PC-3 (cell line): ENCODE data around the gene ALS2CL. TPM values are rescaled to one million over a fixed set of nuclear protein-coding genes. Genes with fewer than 3 reads are reported as not detected.

Experiments
- ATAC-seq: fragments of 200-7000 bp; cut with Tn5 transposase; 2 replicates; pipeline ENCODE4 v1.9.1; 2020; ENCODE audit warnings: mild to moderate bottlenecking, moderate library complexity
- BruUV-seq: library from RNA; stranded (reverse); fragments of 400-500 nt; replicated peaks from 2 replicates; lab custom pipeline; 2021; lab: Mats Ljungman, UMichigan
- CTCF ChIA-PET: fragments of 300-600 bp; sonication (Branson Sonifier 250); formaldehyde crosslinking; loops from one replicate; lab custom pipeline; 2022; ENCODE audit warnings: antibody characterized with exemption; lab: Charles Lee
- POLR2A ChIA-PET: fragments of 300-600 bp; sonication (Branson Sonifier 250); formaldehyde crosslinking; loops from one replicate; lab custom pipeline; 2022; ENCODE audit warnings: antibody characterized with exemption; ENCODE audit not compliant: unreplicated experiment; lab: Charles Lee
- DNase-seq: peaks from one replicate; pipeline ENCODE4 v3.0.0-alpha.2; 2015
- H2AFZ ChIP-seq: fragments of 300-600 bp; sonication (generic); 2 replicates; pipeline ENCODE4 v1.6.0; 2016; ENCODE audit warnings: antibody characterized with exemption, low read length
- H3F3A ChIP-seq: fragments of 300-600 bp; sonication (generic); one replicate; pipeline ENCODE4 v1.6.0; 2017; ENCODE audit warnings: antibody characterized with exemption, low read length, control low read depth, mild to moderate bottlenecking; ENCODE audit not compliant: unreplicated experiment
- H3K27ac ChIP-seq: fragments of 300-600 bp; sonication (generic); 2 replicates; pipeline ENCODE4 v1.5.1; 2016; ENCODE audit warnings: mild to moderate bottlenecking, low read length
- H3K27me3 ChIP-seq: fragments of 300-600 bp; sonication (generic); 2 replicates; pipeline ENCODE4 v1.6.1; 2016; ENCODE audit warnings: low read length, mixed read lengths
- H3K36me3 ChIP-seq: fragments of 300-600 bp; sonication (generic); 2 replicates; pipeline ENCODE4 v1.6.1; 2016; ENCODE audit warnings: low read depth, mixed run types, low read length, mixed read lengths
- H3K4me1 ChIP-seq: fragments of 300-600 bp; sonication (generic); 2 replicates; pipeline ENCODE4 v1.5.1; 2016; ENCODE audit warnings: low read length; ENCODE audit not compliant: insufficient read depth
- H3K4me2 ChIP-seq: fragments of 300-600 bp; sonication (generic); 2 replicates; pipeline ENCODE4 v1.6.0; 2016; ENCODE audit warnings: low read length
- H3K4me3 ChIP-seq: fragments of 300-600 bp; sonication (generic); 2 replicates; pipeline ENCODE4 v1.5.1; 2016; ENCODE audit warnings: mild to moderate bottlenecking, low read length, mixed read lengths
- H3K79me2 ChIP-seq: fragments of 300-600 bp; sonication (generic); 2 replicates; pipeline ENCODE4 v1.6.1; 2017; ENCODE audit warnings: low read length, mixed read lengths
- H3K9ac ChIP-seq: fragments of 300-600 bp; sonication (generic); 2 replicates; pipeline ENCODE4 v1.6.0; 2016; ENCODE audit warnings: mild to moderate bottlenecking, low read length
- H3K9me2 ChIP-seq: fragments of 300-600 bp; sonication (generic); replicated peaks from 2 replicates; pipeline ENCODE4 v1.6.1; 2016; ENCODE audit warnings: mixed run types, low read length, mixed read lengths
- H3K9me3 ChIP-seq: fragments of 300-600 bp; sonication (generic); 2 replicates; pipeline ENCODE4 v1.6.1; 2016; ENCODE audit warnings: low read length, mixed read lengths
- H4K20me1 ChIP-seq: fragments of 300-600 bp; sonication (generic); 2 replicates; pipeline ENCODE4 v1.6.1; 2016; ENCODE audit warnings: low read length, mixed read lengths
- EZH2 ChIP-seq: fragments of 300-600 bp; sonication (generic); IDR thresholded peaks from one replicate; pipeline ENCODE4 v1.6.1; 2017; ENCODE audit warnings: antibody characterized with exemption, mild to moderate bottlenecking, low read length; ENCODE audit not compliant: unreplicated experiment
- EZH2phosphoT487 ChIP-seq: fragments of 300-600 bp; sonication (generic); IDR thresholded peaks from 2 replicates; pipeline ENCODE4 v1.6.1; 2018; ENCODE audit warnings: mild to moderate bottlenecking, antibody characterized with exemption, low read length, borderline replicate concordance
- intact Hi-C: fragments of 100-400 bp; cut with micrococcal nuclease; formaldehyde crosslinking; loops from 2 replicates; pipeline ENCODE4 v1.9.0; 2023
- total RNA-seq: library from RNA; depleted of rRNA; stranded (reverse); fragments of >200 nt; gene quantifications from 2 replicates; pipeline ENCODE4 v1.2.3, GENCODE V29; 2014
- TF ChIP-seq, protein P1 (sequence below): fragments of 300-600 bp; sonication (generic); conservative IDR thresholded peaks from 2 replicates; pipeline ENCODE4 v1.5.1; 2017; ENCODE audit warnings: antibody characterized with exemption, low read depth, mild to moderate bottlenecking, low read length

ALS2CL gene
- total RNA-seq, 1 experiment from 2014 or later = 30.1 TPM

DNA sequence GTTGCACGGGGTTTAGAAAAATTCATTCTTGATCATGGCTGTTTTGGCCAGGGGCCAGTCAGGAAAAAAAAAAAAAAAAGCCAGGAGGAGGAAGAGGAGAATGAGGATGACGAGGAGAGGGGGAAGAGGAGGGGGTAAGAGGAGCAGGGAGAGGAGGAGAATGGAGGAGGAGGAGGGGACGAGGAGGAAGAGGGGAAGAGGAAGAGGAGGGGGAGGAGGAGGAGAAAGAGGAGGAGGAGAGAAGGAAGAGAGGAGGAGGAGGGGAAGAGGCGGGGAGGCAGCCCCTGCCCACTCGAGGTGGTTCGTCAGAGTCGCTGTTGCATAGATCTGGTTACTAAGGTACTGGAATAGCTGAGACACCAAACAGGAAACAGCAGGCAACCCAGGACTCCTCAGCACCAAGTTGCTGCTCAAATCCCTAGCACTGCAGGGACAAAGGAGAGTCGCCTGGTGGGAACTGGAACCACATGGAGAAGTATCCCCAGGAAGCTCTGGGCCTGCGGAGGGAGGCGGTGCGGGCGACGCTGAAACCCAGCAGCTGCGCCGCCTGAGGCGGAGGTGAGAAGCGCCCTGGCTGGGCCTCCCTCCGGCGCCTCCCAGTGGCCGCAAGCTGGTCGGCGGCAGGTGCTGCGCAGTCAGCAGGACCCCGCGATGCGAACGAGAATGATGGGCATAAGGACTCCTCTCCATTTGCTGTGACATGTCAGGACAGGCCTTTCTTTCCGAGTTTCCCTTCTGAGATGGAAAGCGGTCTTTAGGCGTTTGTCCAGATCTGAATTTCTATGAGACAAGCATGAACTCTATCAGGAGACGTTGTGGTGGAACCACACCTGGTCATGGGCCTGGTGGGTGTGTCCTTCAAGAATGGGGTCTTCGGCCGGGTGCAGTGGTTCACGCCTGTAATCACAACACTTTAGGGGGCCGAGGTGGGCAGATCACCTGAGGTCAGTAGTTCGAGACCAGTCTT is 63.6 kb downstream of the ALS2CL start:
- peak overlapping the region; percentile 86 for H2AFZ ChIP-seq
- H3K27me3 ChIP-seq = no peaks in the 10 kb centered on the region
- no peak overlapping the region for H3K4me3 ChIP-seq
- intact Hi-C loops = loop anchor here (1.0 to 2.0 kb wide), 3 partner anchors 35 to 142 kb away; no protein-coding TSS in a partner anchor
- no peaks in the 10 kb centered on the region for H3F3A ChIP-seq
- no TSS peak for BruUV-seq
- ATAC-seq (peak; percentile 96), DNase-seq (peak; percentile 79)
- CTCF ChIA-PET = interaction anchor here (0.6 to 1.6 kb wide), 5 partner anchors 36 to 1281 kb away, joined by 3 to 14 read pairs (median 6); no protein-coding TSS in a partner anchor
- H3K36me3 ChIP-seq = no peaks in the 10 kb centered on the region
- TF ChIP-seq, protein P1, sequence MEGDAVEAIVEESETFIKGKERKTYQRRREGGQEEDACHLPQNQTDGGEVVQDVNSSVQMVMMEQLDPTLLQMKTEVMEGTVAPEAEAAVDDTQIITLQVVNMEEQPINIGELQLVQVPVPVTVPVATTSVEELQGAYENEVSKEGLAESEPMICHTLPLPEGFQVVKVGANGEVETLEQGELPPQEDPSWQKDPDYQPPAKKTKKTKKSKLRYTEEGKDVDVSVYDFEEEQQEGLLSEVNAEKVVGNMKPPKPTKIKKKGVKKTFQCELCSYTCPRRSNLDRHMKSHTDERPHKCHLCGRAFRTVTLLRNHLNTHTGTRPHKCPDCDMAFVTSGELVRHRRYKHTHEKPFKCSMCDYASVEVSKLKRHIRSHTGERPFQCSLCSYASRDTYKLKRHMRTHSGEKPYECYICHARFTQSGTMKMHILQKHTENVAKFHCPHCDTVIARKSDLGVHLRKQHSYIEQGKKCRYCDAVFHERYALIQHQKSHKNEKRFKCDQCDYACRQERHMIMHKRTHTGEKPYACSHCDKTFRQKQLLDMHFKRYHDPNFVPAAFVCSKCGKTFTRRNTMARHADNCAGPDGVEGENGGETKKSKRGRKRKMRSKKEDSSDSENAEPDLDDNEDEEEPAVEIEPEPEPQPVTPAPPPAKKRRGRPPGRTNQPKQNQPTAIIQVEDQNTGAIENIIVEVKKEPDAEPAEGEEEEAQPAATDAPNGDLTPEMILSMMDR = peak; percentile 97
- no peak for TF ChIP-seq EZH2
- no peak overlapping the region for H3K9ac ChIP-seq
- no peak overlapping the region for H3K27ac ChIP-seq
- no peaks in the 10 kb centered on the region for H4K20me1 ChIP-seq
- H3K9me3 ChIP-seq = no peaks in the 10 kb centered on the region
- POLR2A ChIA-PET = no interaction called here
- H3K4me2 ChIP-seq = peak overlapping the region; percentile 63
- H3K4me1 ChIP-seq = no peaks in the 10 kb centered on the region; the same call in 1 of the 2 replicates
- H3K9me2 ChIP-seq = no peaks in the 10 kb centered on the region
- H3K79me2 ChIP-seq = no peaks in the 10 kb centered on the region

DNA sequence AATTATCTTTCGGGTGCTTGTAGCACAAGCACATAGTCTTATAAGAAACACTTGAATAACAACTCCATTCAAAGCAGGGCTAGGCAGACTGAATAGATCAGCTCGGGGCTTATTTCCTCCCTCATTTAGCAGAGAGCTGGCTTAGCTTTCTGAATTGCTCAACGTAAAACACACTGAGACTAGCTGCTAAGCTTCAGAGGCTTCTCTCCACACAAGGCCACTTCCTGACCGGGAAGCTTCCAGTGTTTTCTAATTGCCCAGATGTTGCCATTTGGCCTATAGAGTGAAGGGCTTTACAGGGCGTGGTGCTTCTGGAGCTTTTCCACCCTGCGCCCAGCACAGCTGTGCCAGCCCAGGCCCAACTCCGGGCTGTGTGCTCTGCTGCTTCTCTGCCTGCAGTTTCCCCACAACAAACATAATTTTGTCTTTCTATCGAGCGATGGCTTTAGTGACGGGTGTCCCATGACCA is 64.5 kb downstream of the ALS2CL start:
- BruUV-seq = no TSS peak
- Histone ChIP-seq H3K4me2 (no peak overlapping the region), H3F3A (no peaks in the 10 kb centered on the region), H3K27me3 (peaks cover under 1% of the 10 kb centered on the region), H3K9ac (no peak overlapping the region), H2AFZ (no peak overlapping the region), H3K9me2 (no peaks in the 10 kb centered on the region), H3K27ac (no peak overlapping the region), H3K36me3 (no peaks in the 10 kb centered on the region), H3K4me1 (no peaks in the 10 kb centered on the region; the same call in 1 of the 2 replicates), H3K4me3 (no peak overlapping the region), H3K9me3 (no peaks in the 10 kb centered on the region), H4K20me1 (no peaks in the 10 kb centered on the region), H3K79me2 (no peaks in the 10 kb centered on the region)
- DNase-seq = no peak
- ATAC-seq = no peak
- intact Hi-C loops = no loop called here
- CTCF ChIA-PET = interaction anchor here (1.6 kb wide), 1 partner anchor 140 kb away, joined by 14 read pairs; no protein-coding TSS in a partner anchor
- POLR2A ChIA-PET = interaction anchor here (0.6 kb wide), 1 partner anchor 570 kb away, joined by 4 read pairs; no protein-coding TSS in a partner anchor
- TF ChIP-seq EZH2phosphoT487 (no peak), EZH2 (no peak)
- TF ChIP-seq, protein P1 = no peak
